ENCODE results near the gene MED25.

GRCh38 chr19:49869009-49869483 is 51.0 kb downstream of the MED25 start:
- TF ChIP-seq ISL1 (CRISPR knock-in tag; IDR thresholded peaks at IDR 0.05), result no peak
- TF ChIP-seq RARB (CRISPR knock-in tag; IDR thresholded peaks at IDR 0.05), result no peak
- no peak for TF ChIP-seq PATZ1 (CRISPR knock-in tag; IDR thresholded peaks at IDR 0.05; ENCODE audit: borderline replicate concordance)
- no peak for TF ChIP-seq CREB5 (CRISPR knock-in tag; IDR thresholded peaks at IDR 0.05; ENCODE audit: low read depth)
- TF ChIP-seq CSRNP3 (CRISPR knock-in tag; IDR thresholded peaks at IDR 0.05), result no peak
- no peak for TF ChIP-seq ZFP30 (CRISPR knock-in tag; IDR thresholded peaks at IDR 0.05)
- no peak for TF ChIP-seq SNAI2 (CRISPR knock-in tag; IDR thresholded peaks at IDR 0.05)
- TF ChIP-seq BACH2 (CRISPR knock-in tag; IDR thresholded peaks at IDR 0.05; ENCODE audit: borderline replicate concordance), result no peak
